G401.6 (cell line): ENCODE measurements around the gene XKR8.

Experiments
- FAIRE-seq: peaks from 2 replicates; lab custom pipeline; 2012; peaks lifted over from hg19 to GRCh38; lab: Jason Lieb, UNC

XKR8 gene

DNA sequence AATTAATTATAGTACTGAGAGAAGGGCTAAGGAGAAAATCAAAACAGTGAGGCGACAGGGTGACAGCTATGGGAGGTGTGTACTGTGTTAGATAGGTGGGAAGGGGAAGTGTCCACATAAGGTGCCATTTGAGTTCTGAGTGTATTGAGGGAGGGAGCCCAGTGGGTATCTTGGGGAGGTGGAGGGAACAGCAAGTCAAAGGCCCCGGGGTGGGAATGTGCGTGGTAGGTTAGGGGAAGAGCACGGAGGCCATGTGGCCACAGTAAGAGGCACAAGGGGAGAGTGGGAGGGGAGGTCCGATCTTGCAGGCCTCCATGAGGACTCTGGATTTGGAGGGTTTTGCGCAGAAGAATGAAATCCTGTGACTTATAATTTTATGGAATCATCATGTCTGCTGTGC, 3.0 kb upstream of the XKR8 start:
- no peak for FAIRE-seq

DNA sequence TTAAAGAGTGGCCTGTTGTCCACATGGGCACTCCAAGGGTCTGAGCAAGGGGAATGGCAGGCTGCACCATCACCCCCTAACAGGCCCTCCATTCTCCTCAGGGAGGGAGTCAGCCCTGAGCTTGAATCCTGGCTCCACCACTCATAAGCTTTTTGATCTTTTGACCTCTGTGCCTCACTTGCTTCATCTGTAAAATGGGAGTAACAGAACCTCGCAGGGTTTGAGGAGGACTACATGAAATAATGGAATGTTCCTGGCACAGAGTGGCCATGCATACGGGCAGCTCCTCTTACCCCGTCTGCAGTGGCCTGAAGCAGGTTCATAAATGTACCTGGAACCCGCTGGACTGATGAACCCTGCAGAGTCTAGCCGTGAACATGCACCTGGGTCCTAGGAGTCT, 2.1 kb upstream of the XKR8 start:
- FAIRE-seq, result no peak

DNA sequence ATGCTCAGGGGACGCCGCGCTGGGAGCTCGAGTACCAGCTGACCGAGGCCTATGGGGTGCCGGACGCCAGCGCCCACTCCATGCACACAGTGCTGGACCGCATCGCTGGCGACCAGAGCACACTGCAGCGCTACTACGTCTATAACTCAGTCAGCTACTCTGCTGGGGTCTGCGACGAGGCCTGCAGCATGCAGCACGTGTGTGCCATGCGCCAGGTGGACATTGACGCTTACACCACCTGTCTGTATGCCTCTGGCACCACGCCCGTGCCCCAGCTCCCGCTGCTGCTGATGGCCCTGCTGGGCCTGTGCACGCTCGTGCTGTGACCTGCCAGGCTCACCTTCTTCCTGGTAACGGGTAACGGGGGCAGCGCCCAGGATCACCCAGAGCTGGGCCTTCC, 1.3 kb upstream of the XKR8 start:
- no peak for FAIRE-seq

DNA sequence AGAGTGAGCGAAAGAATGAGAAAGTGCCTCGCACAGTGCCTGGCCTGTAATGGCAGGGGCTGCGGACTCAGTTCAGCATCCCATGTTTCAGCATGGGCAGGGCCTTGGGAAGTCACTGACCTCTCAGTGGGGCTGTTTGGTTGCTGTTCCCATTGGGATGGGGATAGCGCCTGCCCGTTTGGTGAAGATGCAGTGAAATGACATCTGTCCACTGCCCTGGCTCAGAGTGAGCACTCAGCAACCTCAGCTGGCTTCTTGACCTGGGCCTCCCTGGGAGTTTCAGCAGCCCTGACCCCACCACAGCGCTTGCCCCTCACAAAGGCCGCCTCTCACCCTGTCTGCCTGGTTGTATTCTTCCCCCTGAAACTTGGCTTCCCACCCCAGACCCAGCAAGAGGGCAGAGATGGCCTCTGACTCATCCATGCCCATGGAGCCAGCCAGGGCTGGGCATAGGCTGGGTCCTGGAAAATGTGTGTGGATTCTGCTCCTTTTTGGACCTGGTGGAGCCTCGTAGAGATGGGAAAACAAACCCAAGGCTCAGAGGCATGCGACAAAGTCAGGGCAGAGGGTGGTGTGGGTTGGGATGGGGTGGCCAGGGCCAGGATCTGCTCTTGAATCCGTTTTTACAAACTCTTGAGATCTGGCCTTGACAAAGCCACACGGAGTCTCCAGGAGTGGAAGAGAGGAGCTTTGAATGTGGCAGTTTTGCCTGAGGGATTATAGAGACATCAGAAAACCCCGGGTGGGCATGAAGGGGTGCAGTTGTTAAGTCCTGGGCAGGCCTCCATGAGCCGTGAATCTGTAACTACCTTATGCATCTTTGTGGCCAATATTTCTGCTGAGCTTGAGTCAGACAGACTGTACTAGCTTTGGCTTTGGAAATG, 1.2 kb downstream of the XKR8 start:
- FAIRE-seq, result no peak

DNA sequence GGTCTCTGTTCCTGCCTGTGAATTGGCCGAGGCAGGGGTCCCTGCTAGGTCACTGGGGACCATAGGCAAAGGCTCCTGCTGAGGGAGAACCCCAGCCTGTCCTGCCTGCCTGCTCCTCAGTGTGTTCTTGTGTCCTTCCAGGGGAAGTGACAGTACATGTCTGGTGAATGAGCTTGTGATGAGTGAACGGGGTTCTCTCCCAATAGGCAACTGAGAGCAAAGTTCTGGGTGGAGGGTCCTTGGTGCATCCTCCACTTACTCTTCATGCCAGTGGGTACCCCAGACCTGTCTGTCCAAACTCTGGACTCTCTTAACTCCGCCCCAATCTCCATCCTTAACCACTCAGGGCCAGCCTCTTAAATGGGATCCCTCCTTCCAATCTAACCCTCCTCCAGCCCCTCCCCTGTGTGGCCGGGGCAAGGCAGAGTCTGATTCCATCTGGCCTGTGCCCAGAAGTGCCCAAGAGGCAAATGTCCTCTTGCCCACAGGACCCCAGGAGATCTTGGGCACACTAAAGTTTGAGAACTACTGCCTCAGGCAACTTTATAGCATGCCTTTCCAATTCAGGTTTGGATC, 2.0 kb downstream of the XKR8 start:
- no peak for FAIRE-seq

DNA sequence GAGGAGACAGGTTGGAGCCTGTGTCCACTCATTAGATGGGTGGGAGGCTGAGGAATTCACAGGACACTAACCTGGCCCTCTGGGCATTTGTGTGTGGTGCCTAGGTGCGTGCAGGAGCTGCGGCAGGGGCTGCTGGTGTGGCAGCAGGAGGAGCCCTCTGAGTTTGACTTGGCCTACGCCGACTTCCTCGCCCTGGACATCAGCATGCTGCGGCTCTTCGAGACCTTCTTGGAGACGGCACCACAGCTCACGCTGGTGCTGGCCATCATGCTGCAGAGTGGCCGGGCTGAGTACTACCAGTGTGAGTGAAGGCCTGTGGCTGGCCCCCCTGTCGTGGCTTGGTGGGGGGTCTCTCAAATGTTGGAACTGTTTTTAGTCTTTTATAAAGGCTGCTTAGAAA, 3.6 kb downstream of the XKR8 start:
- no peak for FAIRE-seq

DNA sequence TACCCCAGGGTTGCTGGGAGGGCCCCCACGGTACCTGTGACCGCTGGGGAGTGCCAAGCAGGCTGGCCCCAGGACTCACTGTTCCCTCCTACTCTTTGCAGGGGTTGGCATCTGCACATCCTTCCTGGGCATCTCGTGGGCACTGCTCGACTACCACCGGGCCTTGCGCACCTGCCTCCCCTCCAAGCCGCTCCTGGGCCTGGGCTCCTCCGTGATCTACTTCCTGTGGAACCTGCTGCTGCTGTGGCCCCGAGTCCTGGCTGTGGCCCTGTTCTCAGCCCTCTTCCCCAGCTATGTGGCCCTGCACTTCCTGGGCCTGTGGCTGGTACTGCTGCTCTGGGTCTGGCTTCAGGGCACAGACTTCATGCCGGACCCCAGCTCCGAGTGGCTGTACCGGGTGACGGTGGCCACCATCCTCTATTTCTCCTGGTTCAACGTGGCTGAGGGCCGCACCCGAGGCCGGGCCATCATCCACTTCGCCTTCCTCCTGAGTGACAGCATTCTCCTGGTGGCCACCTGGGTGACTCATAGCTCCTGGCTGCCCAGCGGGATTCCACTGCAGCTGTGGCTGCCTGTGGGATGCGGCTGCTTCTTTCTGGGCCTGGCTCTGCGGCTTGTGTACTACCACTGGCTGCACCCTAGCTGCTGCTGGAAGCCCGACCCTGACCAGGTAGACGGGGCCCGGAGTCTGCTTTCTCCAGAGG, 6.8 kb downstream of the XKR8 start:
- FAIRE-seq, result no peak

DNA sequence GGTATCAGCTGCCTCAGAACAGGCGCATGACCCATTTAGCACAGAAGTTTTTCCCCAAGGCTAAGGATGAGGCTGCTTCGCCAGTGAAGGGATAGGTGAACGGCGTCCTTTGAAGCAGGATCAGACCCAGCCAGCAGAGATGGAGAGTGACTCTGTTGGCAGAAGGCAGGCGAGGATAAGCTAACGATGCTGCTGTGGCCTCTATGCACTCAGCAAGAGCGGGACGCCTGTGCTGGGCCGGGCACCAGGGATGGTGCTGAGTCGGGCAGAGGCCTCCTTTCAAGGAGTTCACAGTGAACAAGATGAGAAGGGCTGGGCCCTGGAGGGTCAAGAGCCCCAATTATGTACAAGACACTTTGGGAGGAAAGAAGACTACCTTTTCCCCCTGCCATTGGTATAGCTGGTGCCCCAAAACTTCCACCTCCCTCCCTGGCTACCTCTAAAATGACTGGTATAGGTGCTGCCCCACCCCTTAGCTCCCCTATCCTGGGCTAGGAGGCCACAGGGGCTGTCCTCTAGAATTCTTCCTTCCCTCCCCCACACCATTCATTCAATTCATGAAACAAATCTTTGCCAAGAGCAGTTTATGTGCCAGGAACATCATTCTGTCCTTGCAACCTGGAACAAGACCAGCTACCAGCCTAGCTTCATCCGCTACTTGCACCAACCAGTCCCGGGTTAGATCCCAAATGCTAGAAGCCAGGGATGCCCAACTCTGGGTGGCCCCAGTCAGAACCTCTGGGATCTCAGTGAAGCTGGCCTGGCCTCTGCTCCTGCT, 7.5 kb downstream of the XKR8 start:
- FAIRE-seq, result no peak

DNA sequence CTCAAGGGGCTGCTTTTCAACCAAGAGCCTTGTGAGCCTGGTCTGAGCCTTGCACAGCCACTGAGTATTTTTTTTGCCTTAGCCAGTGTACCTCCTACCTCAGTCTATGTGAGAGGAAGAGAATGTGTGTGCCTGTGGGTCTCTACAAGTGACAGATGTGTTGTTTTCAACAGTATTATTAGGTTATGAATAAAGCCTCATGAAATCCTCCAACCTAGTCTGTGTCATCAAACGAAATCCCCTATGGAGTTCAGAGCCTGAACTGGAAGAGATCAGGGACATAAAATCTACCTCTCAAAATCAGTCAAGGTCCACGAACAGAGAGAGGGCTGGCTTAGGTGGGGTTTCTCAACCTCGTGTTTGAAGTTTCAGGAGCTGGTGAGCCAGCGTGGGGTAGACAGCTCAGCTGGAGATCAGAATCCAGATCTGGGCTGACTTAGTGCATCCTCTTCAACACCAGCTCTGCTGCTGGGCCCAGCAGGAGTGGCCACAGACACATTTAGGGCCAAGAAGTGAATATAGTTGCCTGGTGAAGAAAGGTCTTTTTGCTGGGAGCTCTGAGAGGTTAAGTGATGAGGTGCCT, 8.2 kb downstream of the XKR8 start:
- FAIRE-seq, result no peak

DNA sequence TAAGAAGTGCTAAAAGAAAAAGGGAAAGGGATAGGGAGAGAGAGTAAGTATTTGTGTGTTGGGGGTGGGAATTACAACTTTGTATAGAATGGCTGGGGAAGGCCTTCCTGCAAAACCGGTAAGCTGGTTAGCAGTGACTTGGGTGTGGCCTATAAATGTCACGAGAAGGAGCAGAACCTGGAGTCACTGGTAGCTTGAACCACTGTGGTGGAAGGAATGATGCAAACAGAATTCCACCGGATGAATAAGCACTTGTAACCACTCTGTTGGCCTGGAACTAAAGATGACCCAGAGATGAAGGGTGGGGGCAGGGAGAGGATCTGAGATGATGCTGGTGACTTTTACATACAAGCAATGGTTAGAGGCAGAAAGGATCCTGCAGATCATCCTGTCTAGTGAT, 8.9 kb downstream of the XKR8 start:
- FAIRE-seq, result no peak

DNA sequence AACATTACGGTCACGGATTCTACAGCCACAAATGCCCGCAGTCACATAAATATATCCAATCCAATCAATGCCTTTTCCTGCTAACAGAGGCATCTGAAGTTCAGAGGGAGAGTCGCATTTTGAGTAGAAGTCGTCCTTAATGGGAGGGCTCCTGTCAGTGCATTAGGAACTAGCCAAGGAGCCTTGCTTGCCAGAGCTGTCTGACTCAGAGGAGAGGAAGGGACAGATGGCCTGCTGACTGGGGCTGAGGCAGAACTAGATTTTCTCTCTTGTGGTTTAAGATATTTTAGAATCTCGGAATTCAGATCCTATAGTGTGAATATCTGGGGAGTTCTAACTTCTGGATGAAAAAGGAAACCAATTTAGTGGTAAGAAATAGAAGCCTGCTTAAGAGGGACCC, 10.6 kb downstream of the XKR8 start:
- no peak for FAIRE-seq

DNA sequence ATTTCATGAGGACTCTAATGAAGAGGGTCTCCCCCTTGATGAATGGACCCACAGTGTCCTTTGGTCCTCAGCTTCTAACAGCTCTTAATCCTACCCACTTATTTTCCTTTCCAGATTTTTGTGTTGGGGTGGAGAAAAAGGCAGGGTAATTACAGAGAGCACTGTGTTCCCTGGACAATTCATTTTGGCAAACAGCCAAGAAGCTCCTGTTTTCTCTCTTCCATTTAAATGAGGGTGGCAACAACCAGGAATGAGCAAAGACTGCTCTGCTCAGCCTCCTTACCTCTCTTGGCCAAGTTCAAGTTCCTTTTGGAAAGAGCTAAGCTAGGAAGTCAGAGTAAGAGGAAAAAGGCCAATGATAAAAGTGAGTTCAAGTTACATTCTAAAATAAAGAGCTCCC, 11.9 kb downstream of the XKR8 start:
- FAIRE-seq, result no peak

DNA sequence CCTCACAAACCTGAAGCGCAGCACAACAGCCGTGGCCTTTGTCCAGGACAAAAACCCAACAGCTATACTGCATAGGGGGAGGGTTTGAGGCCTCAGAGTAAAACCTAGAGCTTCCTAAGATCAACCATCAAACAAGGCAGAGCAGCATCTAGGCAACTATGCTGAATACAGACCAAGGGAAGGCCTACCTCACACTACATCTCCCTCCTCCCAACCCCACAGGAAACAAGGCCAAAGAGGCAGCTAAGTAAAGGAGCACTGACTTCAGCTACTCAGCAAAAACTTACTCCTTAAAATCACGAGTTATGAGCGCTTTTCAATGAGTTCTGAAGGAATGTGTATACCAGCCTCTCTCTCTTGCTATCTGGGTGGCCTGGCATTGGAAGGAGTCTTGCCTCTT, 12.4 kb downstream of the XKR8 start:
- no peak for FAIRE-seq

DNA sequence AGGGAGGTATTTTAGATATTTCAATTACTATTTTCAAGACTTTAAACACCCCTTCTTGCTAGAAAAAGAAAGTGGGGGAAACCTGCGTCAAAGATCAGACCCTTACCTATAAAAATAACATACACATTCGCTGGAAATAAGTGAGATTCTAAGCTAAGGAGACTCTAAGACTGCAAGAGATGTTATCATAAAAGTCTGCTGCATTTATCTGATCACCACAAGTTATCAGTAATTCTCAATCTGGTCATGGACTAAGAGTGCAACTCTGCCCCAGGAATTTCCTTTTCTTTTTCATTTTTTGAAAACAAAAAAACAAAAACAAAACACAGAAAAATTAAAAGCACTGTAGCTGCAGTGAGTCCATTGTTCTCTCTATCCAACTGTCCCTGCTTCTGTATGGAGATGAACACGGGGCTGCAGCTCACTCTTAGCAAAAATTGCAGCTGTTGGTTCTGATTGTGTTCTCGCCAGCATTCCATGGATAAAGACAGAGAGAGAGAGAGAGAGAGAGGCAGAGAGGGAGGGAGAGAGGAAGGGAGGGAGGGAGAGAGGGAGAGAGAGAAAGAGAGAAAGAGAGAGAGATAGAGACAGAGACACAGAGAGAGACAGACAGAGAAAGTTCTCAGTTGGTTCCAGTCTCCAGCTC, 14.1 kb downstream of the XKR8 start:
- FAIRE-seq, result no peak

DNA sequence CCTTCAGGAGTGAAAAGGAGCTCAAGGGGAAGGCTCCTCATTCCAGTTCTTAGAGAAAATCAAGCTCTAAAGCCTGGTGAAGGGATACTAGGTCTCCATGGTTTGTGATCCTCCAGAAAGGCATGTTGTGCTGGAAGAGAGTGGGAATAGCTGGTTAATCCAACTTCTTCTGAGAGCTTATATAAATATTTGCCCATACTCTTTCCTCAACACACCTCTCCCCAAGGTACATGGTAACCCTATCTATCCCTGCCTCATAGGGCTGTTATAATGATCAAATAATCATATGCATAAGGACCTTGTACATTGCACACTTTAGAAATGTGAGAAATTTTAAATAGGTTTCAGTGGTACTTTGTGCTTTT, 14.6 kb downstream of the XKR8 start:
- no peak for FAIRE-seq

DNA sequence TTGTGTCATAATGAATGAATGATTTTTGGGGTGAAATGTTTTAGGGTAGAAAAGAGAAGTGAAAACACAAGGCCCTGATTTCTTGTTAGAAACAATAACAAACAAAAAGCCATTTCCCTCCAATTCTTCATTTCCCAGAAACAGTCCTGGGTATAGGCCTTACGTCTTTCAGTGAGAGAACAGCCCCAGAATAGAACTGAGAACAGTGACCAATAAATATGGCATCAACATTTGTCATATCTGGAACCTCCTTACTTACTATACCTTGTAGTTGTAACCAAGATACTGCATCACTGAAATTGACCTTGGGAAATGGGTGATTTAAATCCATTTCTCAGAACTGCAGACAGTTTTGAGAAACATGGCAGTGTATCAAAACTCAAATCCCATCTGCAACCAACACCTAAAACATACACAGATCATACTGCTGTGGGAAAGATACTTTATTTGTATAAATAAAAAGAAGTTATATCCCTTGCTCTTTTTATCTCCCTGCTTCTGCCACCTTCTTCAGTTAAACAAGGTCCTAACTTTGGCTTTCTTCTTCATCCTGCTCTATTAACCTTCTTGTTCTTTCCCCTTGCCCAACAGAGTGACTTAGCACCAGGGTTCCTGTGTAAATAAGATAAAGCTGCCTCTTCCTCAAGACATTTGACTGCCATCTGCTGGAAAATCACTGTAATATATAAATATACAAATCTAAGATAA, 19.5 kb downstream of the XKR8 start:
- peak; percentile 71 for FAIRE-seq

DNA sequence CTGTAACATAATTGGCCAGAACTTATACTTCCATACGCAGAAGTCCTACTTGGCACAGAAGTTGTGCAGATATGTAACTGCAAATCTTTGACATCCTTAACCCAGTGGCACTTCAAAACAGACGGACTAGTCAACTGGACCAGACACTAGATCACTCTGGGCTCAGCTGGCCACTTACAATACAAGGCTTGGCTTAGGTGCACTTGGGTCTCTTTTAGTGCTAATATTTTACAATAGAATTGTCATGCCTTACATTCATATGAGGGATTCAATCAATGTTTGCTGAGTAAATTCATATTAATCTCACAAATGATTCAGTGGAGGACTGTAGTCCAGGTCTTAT, 20.1 kb downstream of the XKR8 start:
- no peak for FAIRE-seq

DNA sequence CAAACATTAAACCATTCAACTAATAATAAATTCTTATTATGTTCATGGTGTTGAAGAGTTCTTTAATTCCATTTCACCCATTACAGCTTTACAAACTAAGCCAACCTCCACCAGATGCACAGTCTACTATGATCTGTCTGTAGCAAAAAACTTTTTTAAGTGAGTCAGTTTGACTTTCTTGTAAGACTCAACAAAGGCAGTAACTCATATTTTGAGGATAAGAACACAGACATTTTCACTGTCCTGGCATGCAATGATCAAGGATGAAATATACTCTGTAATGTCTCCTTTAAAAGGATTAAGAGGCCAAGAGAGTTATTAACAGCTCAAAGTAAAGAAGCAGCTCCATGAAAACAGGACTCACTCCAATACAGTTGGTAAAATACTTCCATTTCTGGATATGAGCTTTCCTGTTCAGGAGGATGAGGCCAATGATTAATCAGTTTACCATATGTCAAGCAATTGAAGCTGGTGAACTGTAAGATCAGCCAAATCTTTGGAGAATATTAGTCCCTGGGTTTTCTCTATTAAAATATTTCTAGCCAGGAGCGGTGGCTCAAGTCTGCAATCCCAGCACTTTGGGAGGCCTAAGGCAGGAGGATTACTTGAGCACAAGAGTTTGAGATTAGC, 20.6 kb downstream of the XKR8 start:
- FAIRE-seq, result no peak

DNA sequence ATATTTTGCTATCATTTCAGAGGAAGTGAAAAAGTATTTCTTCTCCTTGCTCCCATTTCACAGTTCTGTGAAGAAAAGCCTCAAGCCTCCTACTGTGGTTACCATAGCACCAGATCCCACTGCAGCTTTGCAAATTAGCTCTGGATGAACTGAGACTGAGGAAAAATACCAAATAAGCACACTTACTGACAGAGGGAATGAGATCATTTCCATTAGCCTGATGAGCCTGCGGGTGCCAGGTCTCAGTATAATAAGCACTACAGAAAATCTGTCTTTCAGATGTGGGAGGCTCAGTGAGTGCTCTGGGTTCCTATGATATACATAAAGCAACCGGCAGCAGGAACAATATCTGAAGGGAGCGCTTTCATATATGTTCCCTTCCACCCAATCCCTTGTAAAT, 21.4 kb downstream of the XKR8 start:
- no peak for FAIRE-seq

DNA sequence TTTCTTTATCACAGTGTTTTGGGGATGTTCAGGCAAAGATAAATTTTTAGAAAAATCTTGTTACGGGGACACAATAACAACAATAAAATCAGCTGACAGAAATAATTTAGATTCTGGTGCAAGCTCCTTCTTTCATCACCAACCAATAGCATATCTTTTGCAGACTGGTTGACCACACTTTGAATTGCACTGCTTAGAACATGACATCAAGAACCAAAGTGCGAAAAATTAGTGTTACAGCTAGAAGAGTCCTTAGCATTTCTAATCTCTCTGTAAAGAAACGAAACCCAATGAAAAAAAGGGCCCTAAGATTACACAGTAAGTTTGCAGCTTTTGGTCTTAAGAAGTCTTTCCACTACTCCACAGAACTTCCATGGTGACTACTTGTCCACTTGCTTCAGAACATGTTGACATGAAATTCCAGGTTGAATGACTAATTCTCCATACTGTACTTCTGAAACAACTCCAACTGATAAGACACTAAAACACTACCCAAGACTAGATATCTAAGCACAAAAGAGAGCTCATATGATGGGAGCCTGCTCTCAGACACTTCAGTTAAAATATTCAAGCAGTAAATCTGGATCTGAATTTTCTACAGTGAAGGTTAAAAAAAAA, 31.3 kb downstream of the XKR8 start:
- no peak for FAIRE-seq

DNA sequence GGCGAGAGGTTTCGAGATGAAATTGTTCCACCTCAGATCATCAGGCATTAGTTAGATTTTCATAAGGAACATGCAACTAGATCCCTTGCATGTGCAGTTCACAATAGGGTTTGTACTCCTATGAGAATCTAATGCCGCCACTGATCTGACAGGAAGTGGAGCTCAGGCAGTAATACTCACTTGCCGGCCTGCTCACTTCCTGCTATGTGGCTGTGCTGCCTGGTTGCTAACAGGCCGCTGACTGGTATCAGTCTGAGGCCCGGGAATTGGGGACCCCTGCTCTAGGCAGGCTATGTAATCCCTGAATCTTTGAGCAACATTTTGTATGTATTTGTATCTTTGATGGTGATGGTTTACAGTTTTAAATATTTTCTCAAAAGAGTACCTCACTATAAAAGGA, 32.5 kb downstream of the XKR8 start:
- FAIRE-seq, result no peak
